GM12864 (cell line): ENCODE measurements around the gene C5orf58.
"Not testable (repeated sequence)": the region's sequence is repeated elsewhere in the genome, so short reads cannot be mapped to it uniquely, and the experiment has no call there.

ENCODE experiments used
- DNase-seq: peaks from one replicate; pipeline ENCODE4 v3.0.0-alpha.2; 2011; ENCODE audit warnings: low read depth
- H3K4me3 ChIP-seq: 2 replicates; pipeline ENCODE4 v1.5.1; 2011; ENCODE audit warnings: mild to moderate bottlenecking, low read depth, low read length, control low read depth
- CTCF ChIP-seq: IDR thresholded peaks from 2 replicates; pipeline ENCODE4 v1.5.1; 2011; ENCODE audit warnings: low read depth, mild to moderate bottlenecking, moderate library complexity, low read length, control low read depth, inconsistent platforms; ENCODE audit errors: missing control alignments

The C5orf58 gene

DNA sequence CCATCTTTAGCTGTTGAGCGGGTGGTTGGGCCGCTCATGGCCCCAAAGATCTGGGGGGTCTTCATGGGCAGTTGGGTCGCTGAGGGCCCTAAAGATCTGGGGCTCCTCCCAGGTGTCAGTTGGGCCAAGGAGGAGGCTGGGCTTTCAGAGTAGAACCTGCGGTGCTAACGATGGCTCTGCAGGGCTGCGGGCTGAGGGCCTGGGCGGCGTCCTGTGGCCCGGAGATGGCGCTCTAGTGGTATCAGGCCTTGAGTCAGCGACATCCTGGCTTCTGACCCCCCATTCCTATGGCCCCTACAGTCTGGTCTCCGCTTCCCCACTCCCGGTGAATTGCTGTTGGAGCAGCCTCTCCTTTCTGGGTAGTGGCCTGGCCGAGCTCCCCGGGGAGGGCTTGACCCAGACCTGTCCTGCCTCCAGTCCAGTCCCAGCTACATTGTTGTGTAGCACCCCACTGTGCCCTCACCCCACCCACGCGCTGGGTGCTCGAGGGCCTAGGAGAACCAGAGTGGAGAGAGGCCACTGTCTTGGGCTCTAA lies 640 bp downstream of the C5orf58 start:
- no peak for DNase-seq
- TF ChIP-seq CTCF = no peak
- no peak overlapping the region for H3K4me3 ChIP-seq

GRCh38 chr5:170235876-170236864 lies 3.4 kb downstream of the C5orf58 start:
- DNase-seq = no peak
- H3K4me3 ChIP-seq = no peak overlapping the region
- no peak for TF ChIP-seq CTCF

- no peak overlapping the region for H3K4me3 ChIP-seq
- TF ChIP-seq CTCF = no peak
- no peak for DNase-seq
Measured at GRCh38 chr5:170238456-170239196, 5.8 kb downstream of the C5orf58 start.

DNA sequence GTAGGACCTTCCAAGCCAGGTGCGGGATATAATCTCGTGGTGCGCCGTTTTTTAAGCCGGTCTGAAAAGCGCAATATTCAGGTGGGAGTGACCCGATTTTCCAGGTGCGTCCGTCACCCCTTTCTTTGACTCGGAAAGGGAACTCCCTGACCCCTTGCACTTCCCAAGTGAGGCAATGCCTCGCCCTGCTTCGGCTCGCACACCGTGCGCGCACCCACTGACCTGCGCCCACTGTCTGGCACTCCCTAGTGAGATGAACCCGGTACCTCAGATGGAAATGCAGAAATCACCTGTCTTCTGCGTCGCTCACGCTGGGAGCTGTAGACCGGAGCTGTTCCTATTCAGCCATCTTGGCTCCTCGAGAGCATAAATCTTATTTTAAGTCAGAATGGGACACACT lies 12.7 kb downstream of the C5orf58 start:
- H3K4me3 ChIP-seq, DNase-seq: not testable (repeated sequence)

- H3K4me3 ChIP-seq = no peak overlapping the region
- TF ChIP-seq CTCF = no peak
- DNase-seq = no peak
Measured at GRCh38 chr5:170246126-170246870, 13.5 kb downstream of the C5orf58 start.

DNA sequence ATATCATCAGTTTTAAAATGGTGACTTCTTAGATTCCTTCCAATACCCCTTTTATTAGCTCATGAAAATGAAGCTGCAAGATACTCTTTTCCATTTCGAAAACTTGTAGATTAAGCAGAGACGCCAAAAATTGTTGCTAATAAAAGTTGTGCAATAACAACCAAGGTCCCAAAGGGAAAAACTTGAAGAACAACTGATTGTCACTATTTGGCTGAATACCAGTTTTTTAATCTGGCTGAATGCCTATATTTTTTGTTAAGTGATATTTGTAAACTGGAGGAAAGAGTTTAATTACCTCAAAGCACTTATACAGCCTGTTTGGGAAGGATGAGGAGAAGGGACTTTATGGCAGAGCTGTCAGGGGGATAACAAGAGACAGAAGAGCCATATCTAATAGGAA lies 14.6 kb downstream of the C5orf58 start:
- DNase-seq = no peak
- no peak for TF ChIP-seq CTCF
- H3K4me3 ChIP-seq = no peak overlapping the region
